Smooth muscle cell of trachea (primary cell): ENCODE results near the gene TBKBP1. TPM values are rescaled to one million over a fixed set of nuclear protein-coding genes. Genes with fewer than 3 reads are reported as not detected.

Source experiments
- total RNA-seq: library from RNA; depleted of rRNA; stranded (reverse); fragments of >200 nt; gene quantifications from 2 replicates; pipeline ENCODE4 v1.2.1, GENCODE V29; 2014

Gene TBKBP1
- 9.6 and 17.7 TPM in 2 replicates for total RNA-seq

GRCh38 chr17:47693731-47694580 is at the start of gene TBKBP1:
Gene TBKBP1 (plus strand): TSS chr17:47694161. CDS start chr17:47696113, 1,952 bp downstream.

GRCh38 chr17:47649153-47649971 is 44.6 kb upstream of the TBKBP1 start, which contains the start of gene KPNB1:
Gene KPNB1 (plus strand): TSS chr17:47649919. CDS start chr17:47650245, 326 bp downstream.

GRCh38 chr17:47733047-47733673 is 39.2 kb downstream of the TBKBP1 start, which contains the start of gene TBX21:
Gene TBX21 (plus strand): TSS chr17:47733236. CDS start chr17:47733455, 219 bp downstream.

Other genes starting within 250 kb of the TBKBP1 start
- gene NPEPPS, start 163.1 kb upstream of the TBKBP1 start, total RNA-seq: 161 and 205 TPM in 2 replicates
- gene KPNB1, start 44.2 kb upstream of the TBKBP1 start, total RNA-seq: 470 and 508 TPM in 2 replicates
- gene TBX21, start 39.1 kb downstream of the TBKBP1 start, total RNA-seq: 0.15 TPM in 1 of 2 replicates, not detected in the other
- gene OSBPL7, start 127.6 kb downstream of the TBKBP1 start, total RNA-seq: 7.6 and 13.2 TPM in 2 replicates
- gene MRPL10, start 137.4 kb downstream of the TBKBP1 start, total RNA-seq: 17.6 and 42.0 TPM in 2 replicates
- gene LRRC46, start 137.5 kb downstream of the TBKBP1 start, total RNA-seq: under 0.01 and 0.15 TPM in 2 replicates
- gene SCRN2, start 147.1 kb downstream of the TBKBP1 start, total RNA-seq: 51.9 and 53.8 TPM in 2 replicates
- under 0.01 and 0.17 TPM in 2 replicates for gene SP6, start 157.0 kb downstream of the TBKBP1 start, total RNA-seq
- 1.6 and 1.8 TPM in 2 replicates for gene SP2, start 202.1 kb downstream of the TBKBP1 start, total RNA-seq
- 41.5 and 45.8 TPM in 2 replicates for gene PNPO, start 247.4 kb downstream of the TBKBP1 start, total RNA-seq